ENCODE results near the gene KIF3A.

DNA sequence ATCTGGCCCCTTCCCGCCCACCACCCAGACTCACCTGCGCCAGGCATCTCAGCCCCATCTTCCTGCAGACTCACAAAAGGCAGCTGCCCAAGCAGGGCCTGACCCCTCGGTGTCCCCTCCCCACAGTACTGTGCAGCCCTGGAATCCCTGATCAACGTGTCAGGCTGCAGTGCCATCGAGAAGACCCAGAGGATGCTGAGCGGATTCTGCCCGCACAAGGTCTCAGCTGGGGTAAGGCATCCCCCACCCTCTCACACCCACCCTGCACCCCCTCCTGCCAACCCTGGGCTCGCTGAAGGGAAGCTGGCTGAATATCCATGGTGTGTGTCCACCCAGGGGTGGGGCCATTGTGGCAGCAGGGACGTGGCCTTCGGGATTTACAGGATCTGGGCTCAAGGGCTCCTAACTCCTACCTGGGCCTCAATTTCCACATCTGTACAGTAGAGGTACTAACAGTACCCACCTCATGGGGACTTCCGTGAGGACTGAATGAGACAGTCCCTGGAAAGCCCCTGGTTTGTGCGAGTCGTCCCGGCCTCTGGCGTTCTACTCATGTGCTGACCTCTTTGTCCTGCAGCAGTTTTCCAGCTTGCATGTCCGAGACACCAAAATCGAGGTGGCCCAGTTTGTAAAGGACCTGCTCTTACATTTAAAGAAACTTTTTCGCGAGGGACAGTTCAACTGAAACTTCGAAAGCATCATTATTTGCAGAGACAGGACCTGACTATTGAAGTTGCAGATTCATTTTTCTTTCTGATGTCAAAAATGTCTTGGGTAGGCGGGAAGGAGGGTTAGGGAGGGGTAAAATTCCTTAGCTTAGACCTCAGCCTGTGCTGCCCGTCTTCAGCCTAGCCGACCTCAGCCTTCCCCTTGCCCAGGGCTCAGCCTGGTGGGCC is 77.5 kb downstream of the KIF3A start:
- TF ChIP-seq, protein P1, sequence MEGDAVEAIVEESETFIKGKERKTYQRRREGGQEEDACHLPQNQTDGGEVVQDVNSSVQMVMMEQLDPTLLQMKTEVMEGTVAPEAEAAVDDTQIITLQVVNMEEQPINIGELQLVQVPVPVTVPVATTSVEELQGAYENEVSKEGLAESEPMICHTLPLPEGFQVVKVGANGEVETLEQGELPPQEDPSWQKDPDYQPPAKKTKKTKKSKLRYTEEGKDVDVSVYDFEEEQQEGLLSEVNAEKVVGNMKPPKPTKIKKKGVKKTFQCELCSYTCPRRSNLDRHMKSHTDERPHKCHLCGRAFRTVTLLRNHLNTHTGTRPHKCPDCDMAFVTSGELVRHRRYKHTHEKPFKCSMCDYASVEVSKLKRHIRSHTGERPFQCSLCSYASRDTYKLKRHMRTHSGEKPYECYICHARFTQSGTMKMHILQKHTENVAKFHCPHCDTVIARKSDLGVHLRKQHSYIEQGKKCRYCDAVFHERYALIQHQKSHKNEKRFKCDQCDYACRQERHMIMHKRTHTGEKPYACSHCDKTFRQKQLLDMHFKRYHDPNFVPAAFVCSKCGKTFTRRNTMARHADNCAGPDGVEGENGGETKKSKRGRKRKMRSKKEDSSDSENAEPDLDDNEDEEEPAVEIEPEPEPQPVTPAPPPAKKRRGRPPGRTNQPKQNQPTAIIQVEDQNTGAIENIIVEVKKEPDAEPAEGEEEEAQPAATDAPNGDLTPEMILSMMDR (IDR thresholded peaks at IDR 0.05) = no peak
- no peak for TF ChIP-seq POLR2A (IDR thresholded peaks at IDR 0.05)
